ENCODE measurements around the gene KRTAP5-1. TPM values are rescaled to one million over a fixed set of nuclear protein-coding genes. Genes with fewer than 3 reads are reported as not detected.

Gene KRTAP5-1
- total and polyA plus RNA-seq, 12 donors = 0.10 TPM; not detected in 11

- Histone ChIP-seq H3K4me3 (no peak overlapping the region), H3K36me3 (replicated peaks in 1 of 2) (no peaks in the 10 kb centered on the region), H3K27me3 (no peaks in the 10 kb centered on the region), H3K4me1 (replicated peaks in 1 of 2) (peaks cover 23 to 32% of the 10 kb centered on the region in 2 donors), H3K9me3 (replicated peaks in 1 of 3) (no peaks in the 10 kb centered on the region), H3K27ac (no peak overlapping the region)
- 72 to 83% (median 79%) methylated on average over 9 to 12 of the region's 12 CpGs for WGBS, 4 donors
- intact Hi-C loops (cut with DNase I) = no loop called here
- DNase-seq = peak in 1 of 7 donors; percentile 48
- TF ChIP-seq CTCF (IDR thresholded peaks at IDR 0.05) (no peak), POLR2A (IDR thresholded peaks at IDR 0.05) (no peak)
Observed at GRCh38 chr11:1563149-1563638, 21.9 kb downstream of the KRTAP5-1 start.

GRCh38 chr11:1562469-1563148 lies 22.5 kb downstream of the KRTAP5-1 start:
- Histone ChIP-seq H3K36me3 (replicated peaks in 1 of 2) (no peaks in the 10 kb centered on the region), H3K4me1 (replicated peaks in 1 of 2) (peaks cover 25 to 33% of the 10 kb centered on the region in 2 donors), H3K4me3 (no peak overlapping the region), H3K27me3 (no peaks in the 10 kb centered on the region), H3K27ac (no peak overlapping the region), H3K9me3 (replicated peaks in 1 of 3) (no peaks in the 10 kb centered on the region)
- intact Hi-C loops (cut with DNase I) = no loop called here
- no peak for TF ChIP-seq CTCF (IDR thresholded peaks at IDR 0.05)
- TF ChIP-seq POLR2A (IDR thresholded peaks at IDR 0.05) = no peak
- DNase-seq = peak in 1 of 7 donors; percentile 46
- 86 to 96% (median 93%) methylated on average over 9 to 14 of the region's 14 CpGs for WGBS, 4 donors

GRCh38 chr11:1561955-1562354 lies 23.1 kb downstream of the KRTAP5-1 start:
- WGBS, 4 donors = 78 to 84% (median 83%) methylated on average over 4 to 5 of the region's 5 CpGs; no CpG with 5 or more reads in 1 of the 4 donors
- Histone ChIP-seq H3K9me3 (replicated peaks in 1 of 3) (no peaks in the 10 kb centered on the region), H3K4me1 (replicated peaks in 1 of 2) (peaks cover 25 to 33% of the 10 kb centered on the region in 2 donors), H3K27me3 (no peaks in the 10 kb centered on the region), H3K27ac (no peak overlapping the region), H3K4me3 (no peak overlapping the region), H3K36me3 (replicated peaks in 1 of 2) (no peaks in the 10 kb centered on the region)
- DNase-seq = peak in 1 of 7 donors; percentile 6
- no peak for TF ChIP-seq CTCF (IDR thresholded peaks at IDR 0.05)
- TF ChIP-seq POLR2A (IDR thresholded peaks at IDR 0.05) = no peak
- intact Hi-C loops (cut with DNase I) = no loop called here

- WGBS, 4 donors = 83 to 85% (median 85%) methylated on average over 4 to 17 of the region's 17 CpGs; no CpG with 5 or more reads in 1 of the 4 donors
- Histone ChIP-seq H3K9me3 (replicated peaks in 1 of 3) (no peaks in the 10 kb centered on the region), H3K4me1 (replicated peaks in 1 of 2) (peaks cover 25 to 33% of the 10 kb centered on the region in 2 donors), H3K4me3 (no peak overlapping the region), H3K27ac (no peak overlapping the region), H3K27me3 (no peaks in the 10 kb centered on the region), H3K36me3 (replicated peaks in 1 of 2) (no peaks in the 10 kb centered on the region)
- intact Hi-C loops (cut with DNase I) = no loop called here
- no peak for DNase-seq
- TF ChIP-seq CTCF (IDR thresholded peaks at IDR 0.05) = no peak
- TF ChIP-seq POLR2A (IDR thresholded peaks at IDR 0.05) = no peak
Observed at GRCh38 chr11:1561266-1561665, 23.8 kb downstream of the KRTAP5-1 start.

Measured in adrenal gland (tissue), 12 donors.